HEK293 (cell line): ENCODE measurements around the gene CACNA2D1.

ENCODE experiments used
- CTCF ChIA-PET: fragments of 350-600 bp; formaldehyde crosslinking; extraction: SDS; loops from one replicate; lab custom pipeline; 2021; ENCODE audit warnings: antibody characterized with exemption; lab: Yijun Ruan, JAX
- POLR2A ChIA-PET: fragments of 300-600 bp; formaldehyde crosslinking; extraction: SDS; loops from one replicate; lab custom pipeline; 2020; ENCODE audit warnings: antibody characterized with exemption, inconsistent platforms; lab: Yijun Ruan, JAX
- H3K27ac ChIP-seq: fragments of 200-500 bp; sonication (Bioruptor generic); 2 replicates; pipeline ENCODE4 v1.5.1; 2014; ENCODE audit warnings: low read depth, low read length, control low read depth, inconsistent platforms; ENCODE audit errors: extremely low read depth
- H3K36me3 ChIP-seq, 2 experiments: fragments of 200-500 bp in 1 of 2; sonication (Bioruptor generic) in 1 of 2; 1 replicate in 1 of 2; 2 replicates in 1 of 2; pipeline ENCODE4 v1.5.1; 2014 to 2017; ENCODE audit warnings: inconsistent platforms in 2 of 2, low read length in 2 of 2; ENCODE audit not compliant: control insufficient read depth in 2 of 2, insufficient read depth in 1 of 2
- H3K4me1 ChIP-seq: fragments of 200-500 bp; sonication (Bioruptor generic); 2 replicates; pipeline ENCODE4 v1.5.1; 2014; ENCODE audit warnings: mild to moderate bottlenecking, low read length, inconsistent platforms; ENCODE audit not compliant: control insufficient read depth, insufficient read depth
- H3K4me3 ChIP-seq: 2 replicates; pipeline ENCODE4 v1.5.1; 2011; ENCODE audit warnings: low read depth, mild to moderate bottlenecking, control low read depth, low read length, moderate library complexity
- H3K9me3 ChIP-seq: fragments of 200-500 bp; sonication (Bioruptor generic); 2 replicates; pipeline ENCODE4 v1.5.1; 2014; ENCODE audit warnings: low read depth, low read length, inconsistent platforms; ENCODE audit not compliant: control insufficient read depth, insufficient read depth
- GLI4 ChIP-seq: fragments of 450-650 bp; formaldehyde crosslinking; IDR thresholded peaks from 2 replicates; pipeline ENCODE4 v1.5.1; 2016; ENCODE audit warnings: missing biosample characterization, missing genetic modification characterization
- GLIS1 ChIP-seq: fragments of 450-650 bp; formaldehyde crosslinking; IDR thresholded peaks from 2 replicates; pipeline ENCODE4 v1.5.1; 2016; ENCODE audit warnings: missing biosample characterization, missing genetic modification characterization
- ZBTB21 ChIP-seq: fragments of 450-650 bp; formaldehyde crosslinking; IDR thresholded peaks from 2 replicates; pipeline ENCODE4 v1.5.1; 2017; ENCODE audit warnings: missing biosample characterization, missing genetic modification characterization
- ZFP3 ChIP-seq: fragments of 450-650 bp; formaldehyde crosslinking; IDR thresholded peaks from 2 replicates; pipeline ENCODE4 v1.5.1; 2016; ENCODE audit warnings: low read depth, missing biosample characterization, missing genetic modification characterization
- ZNF16 ChIP-seq: fragments of 450-650 bp; formaldehyde crosslinking; IDR thresholded peaks from 2 replicates; pipeline ENCODE4 v1.5.1; 2016; ENCODE audit warnings: low read depth, missing biosample characterization, missing genetic modification characterization
- ZNF202 ChIP-seq: fragments of 450-650 bp; formaldehyde crosslinking; IDR thresholded peaks from 2 replicates; pipeline ENCODE4 v1.5.1; 2016; ENCODE audit warnings: missing biosample characterization, missing genetic modification characterization, borderline replicate concordance
- ZNF214 ChIP-seq: fragments of 450-650 bp; formaldehyde crosslinking; IDR thresholded peaks from 2 replicates; pipeline ENCODE4 v1.5.1; 2017; ENCODE audit warnings: missing biosample characterization, mild to moderate bottlenecking, missing genetic modification characterization, borderline replicate concordance
- ZNF274 ChIP-seq, 2 experiments: fragments of 200-500 bp in 1 of 2; fragments of 450-650 bp in 1 of 2; sonication (Bioruptor generic) in 1 of 2; formaldehyde crosslinking in 1 of 2; IDR thresholded peaks; 2 replicates each; pipeline versions ENCODE4 v1.5.1 to v1.6.1; 2014 to 2016; ENCODE audit warnings: borderline replicate concordance in 1 of 2, inconsistent platforms in 1 of 2, low read length in 1 of 2, missing biosample characterization in 1 of 2, missing genetic modification characterization in 1 of 2
- ZNF335 ChIP-seq: fragments of 450-650 bp; formaldehyde crosslinking; conservative IDR thresholded peaks from 2 replicates; pipeline ENCODE4 v1.5.1; 2016; ENCODE audit warnings: missing biosample characterization, missing genetic modification characterization
- ZNF394 ChIP-seq: fragments of 450-650 bp; formaldehyde crosslinking; IDR thresholded peaks from 2 replicates; pipeline ENCODE4 v1.5.1; 2016; ENCODE audit warnings: missing biosample characterization, missing genetic modification characterization, mild to moderate bottlenecking, moderate library complexity, borderline replicate concordance
- ZNF416 ChIP-seq: fragments of 450-650 bp; formaldehyde crosslinking; IDR thresholded peaks from 2 replicates; pipeline ENCODE4 v1.5.1; 2016; ENCODE audit warnings: missing biosample characterization, missing genetic modification characterization
- ZSCAN16 ChIP-seq: fragments of 450-650 bp; formaldehyde crosslinking; IDR thresholded peaks from 2 replicates; pipeline ENCODE4 v1.5.1; 2016; ENCODE audit warnings: missing biosample characterization, missing genetic modification characterization
- TF ChIP-seq, protein P1 (sequence below): fragments of 450-650 bp; formaldehyde crosslinking; IDR thresholded peaks from 2 replicates; pipeline ENCODE4 v1.5.0; 2017; ENCODE audit warnings: missing biosample characterization, missing genetic modification characterization, borderline replicate concordance
- TF ChIP-seq, protein P2 (sequence below): fragments of 450-650 bp; formaldehyde crosslinking; IDR thresholded peaks from 2 replicates; pipeline ENCODE4 v1.5.1; 2016; ENCODE audit warnings: missing biosample characterization, missing genetic modification characterization
- TF ChIP-seq, protein P3 (sequence below): fragments of 450-650 bp; formaldehyde crosslinking; IDR thresholded peaks from 2 replicates; pipeline ENCODE4 v1.5.1; 2017; ENCODE audit warnings: missing biosample characterization, missing genetic modification characterization
- TF ChIP-seq, protein P4 (sequence below): fragments of 450-650 bp; IDR thresholded peaks from 2 replicates; pipeline ENCODE4 v1.5.1; 2018; ENCODE audit warnings: missing biosample characterization, missing genetic modification characterization

Gene CACNA2D1

DNA sequence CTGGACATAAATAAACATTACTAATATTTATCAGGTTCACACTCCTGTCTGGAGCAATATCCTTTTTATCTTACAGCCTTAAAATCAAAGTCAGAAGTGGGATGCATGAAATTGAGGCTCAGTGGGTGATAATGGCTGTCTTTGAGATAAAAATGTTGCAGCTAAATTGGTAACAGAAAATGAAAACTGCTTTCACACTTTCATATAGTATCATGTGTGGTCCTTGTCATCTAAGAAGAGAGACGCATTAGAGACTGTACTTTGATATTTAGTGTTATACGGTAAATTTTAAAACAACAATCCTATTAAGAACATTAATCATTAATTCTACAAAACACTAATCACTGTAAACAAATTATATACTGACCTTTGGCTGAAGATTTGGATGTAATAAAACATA is 438.5 kb downstream of the CACNA2D1 start (continued):
- TF ChIP-seq, protein P1, sequence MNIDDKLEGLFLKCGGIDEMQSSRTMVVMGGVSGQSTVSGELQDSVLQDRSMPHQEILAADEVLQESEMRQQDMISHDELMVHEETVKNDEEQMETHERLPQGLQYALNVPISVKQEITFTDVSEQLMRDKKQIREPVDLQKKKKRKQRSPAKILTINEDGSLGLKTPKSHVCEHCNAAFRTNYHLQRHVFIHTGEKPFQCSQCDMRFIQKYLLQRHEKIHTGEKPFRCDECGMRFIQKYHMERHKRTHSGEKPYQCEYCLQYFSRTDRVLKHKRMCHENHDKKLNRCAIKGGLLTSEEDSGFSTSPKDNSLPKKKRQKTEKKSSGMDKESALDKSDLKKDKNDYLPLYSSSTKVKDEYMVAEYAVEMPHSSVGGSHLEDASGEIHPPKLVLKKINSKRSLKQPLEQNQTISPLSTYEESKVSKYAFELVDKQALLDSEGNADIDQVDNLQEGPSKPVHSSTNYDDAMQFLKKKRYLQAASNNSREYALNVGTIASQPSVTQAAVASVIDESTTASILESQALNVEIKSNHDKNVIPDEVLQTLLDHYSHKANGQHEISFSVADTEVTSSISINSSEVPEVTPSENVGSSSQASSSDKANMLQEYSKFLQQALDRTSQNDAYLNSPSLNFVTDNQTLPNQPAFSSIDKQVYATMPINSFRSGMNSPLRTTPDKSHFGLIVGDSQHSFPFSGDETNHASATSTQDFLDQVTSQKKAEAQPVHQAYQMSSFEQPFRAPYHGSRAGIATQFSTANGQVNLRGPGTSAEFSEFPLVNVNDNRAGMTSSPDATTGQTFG (tag by site-specific recombination), result no peak
- TF ChIP-seq, protein P2, sequence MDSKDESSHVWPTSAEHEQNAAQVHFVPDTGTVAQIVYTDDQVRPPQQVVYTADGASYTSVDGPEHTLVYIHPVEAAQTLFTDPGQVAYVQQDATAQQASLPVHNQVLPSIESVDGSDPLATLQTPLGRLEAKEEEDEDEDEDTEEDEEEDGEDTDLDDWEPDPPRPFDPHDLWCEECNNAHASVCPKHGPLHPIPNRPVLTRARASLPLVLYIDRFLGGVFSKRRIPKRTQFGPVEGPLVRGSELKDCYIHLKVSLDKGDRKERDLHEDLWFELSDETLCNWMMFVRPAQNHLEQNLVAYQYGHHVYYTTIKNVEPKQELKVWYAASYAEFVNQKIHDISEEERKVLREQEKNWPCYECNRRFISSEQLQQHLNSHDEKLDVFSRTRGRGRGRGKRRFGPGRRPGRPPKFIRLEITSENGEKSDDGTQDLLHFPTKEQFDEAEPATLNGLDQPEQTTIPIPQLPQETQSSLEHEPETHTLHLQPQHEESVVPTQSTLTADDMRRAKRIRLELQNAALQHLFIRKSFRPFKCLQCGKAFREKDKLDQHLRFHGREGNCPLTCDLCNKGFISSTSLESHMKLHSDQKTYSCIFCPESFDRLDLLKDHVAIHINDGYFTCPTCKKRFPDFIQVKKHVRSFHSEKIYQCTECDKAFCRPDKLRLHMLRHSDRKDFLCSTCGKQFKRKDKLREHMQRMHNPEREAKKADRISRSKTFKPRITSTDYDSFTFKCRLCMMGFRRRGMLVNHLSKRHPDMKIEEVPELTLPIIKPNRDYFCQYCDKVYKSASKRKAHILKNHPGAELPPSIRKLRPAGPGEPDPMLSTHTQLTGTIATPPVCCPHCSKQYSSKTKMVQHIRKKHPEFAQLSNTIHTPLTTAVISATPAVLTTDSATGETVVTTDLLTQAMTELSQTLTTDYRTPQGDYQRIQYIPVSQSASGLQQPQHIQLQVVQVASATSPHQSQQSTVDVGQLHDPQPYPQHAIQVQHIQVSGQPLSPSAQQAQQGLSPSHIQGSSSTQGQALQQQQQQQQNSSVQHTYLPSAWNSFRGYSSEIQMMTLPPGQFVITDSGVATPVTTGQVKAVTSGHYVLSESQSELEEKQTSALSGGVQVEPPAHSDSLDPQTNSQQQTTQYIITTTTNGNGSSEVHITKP (tag by site-specific recombination), result no peak
- no peak for TF ChIP-seq ZNF274 (IDR thresholded peaks at IDR 0.05; ENCODE audit: low read length)
- TF ChIP-seq ZNF274 (tag by site-specific recombination; IDR thresholded peaks at IDR 0.05; ENCODE audit: borderline replicate concordance), result no peak
- TF ChIP-seq ZNF335, result no peak
- no peak for TF ChIP-seq ZNF202 (tag by site-specific recombination)

DNA sequence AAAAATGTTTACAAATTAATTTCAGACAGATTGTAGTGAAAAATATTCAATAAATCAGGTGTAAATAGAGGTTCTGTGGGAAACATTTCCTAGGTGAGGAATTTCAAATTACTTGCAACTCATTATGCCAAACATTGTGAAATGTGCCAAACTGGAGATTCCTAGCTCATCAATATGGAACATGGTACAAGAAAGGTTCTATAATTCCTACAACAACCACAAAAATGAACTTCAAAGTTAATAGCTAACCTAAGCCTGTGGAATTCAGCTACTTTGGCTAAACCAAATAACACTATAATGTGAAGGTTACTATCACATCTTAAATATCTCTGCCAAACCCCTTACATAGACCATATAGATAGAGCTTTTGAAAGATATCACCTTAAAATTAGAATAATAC is 450.4 kb downstream of the CACNA2D1 start:
- CTCF ChIA-PET, result no interaction called here
- no peaks in the 10 kb centered on the region for H3K9me3 ChIP-seq
- POLR2A ChIA-PET, result no interaction called here
- no peaks in the 10 kb centered on the region for H3K4me1 ChIP-seq
- H3K36me3 ChIP-seq, result no peaks in the 10 kb centered on the region
- no peak overlapping the region for H3K27ac ChIP-seq
- no peak overlapping the region for H3K4me3 ChIP-seq
- TF ChIP-seq ZNF394 (tag by site-specific recombination) (no peak), GLIS1 (tag by site-specific recombination) (no peak), ZNF16 (tag by site-specific recombination) (no peak), ZSCAN16 (tag by site-specific recombination) (no peak), ZBTB21 (tag by site-specific recombination) (no peak), ZNF214 (tag by site-specific recombination) (no peak), GLI4 (tag by site-specific recombination) (no peak), ZNF416 (no peak), ZFP3 (no peak)
- TF ChIP-seq, protein P3, sequence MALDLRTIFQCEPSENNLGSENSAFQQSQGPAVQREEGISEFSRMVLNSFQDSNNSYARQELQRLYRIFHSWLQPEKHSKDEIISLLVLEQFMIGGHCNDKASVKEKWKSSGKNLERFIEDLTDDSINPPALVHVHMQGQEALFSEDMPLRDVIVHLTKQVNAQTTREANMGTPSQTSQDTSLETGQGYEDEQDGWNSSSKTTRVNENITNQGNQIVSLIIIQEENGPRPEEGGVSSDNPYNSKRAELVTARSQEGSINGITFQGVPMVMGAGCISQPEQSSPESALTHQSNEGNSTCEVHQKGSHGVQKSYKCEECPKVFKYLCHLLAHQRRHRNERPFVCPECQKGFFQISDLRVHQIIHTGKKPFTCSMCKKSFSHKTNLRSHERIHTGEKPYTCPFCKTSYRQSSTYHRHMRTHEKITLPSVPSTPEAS (tag by site-specific recombination), result no peak
- TF ChIP-seq, protein P4, sequence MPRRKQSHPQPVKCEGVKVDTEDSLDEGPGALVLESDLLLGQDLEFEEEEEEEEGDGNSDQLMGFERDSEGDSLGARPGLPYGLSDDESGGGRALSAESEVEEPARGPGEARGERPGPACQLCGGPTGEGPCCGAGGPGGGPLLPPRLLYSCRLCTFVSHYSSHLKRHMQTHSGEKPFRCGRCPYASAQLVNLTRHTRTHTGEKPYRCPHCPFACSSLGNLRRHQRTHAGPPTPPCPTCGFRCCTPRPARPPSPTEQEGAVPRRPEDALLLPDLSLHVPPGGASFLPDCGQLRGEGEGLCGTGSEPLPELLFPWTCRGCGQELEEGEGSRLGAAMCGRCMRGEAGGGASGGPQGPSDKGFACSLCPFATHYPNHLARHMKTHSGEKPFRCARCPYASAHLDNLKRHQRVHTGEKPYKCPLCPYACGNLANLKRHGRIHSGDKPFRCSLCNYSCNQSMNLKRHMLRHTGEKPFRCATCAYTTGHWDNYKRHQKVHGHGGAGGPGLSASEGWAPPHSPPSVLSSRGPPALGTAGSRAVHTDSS (tag by site-specific recombination), result no peak
